ENCODE measurements around the gene PRR33.
"Not testable (repeated sequence)": the region's sequence is repeated elsewhere in the genome, so short reads cannot be mapped to it uniquely, and the experiment has no call there.

PRR33 gene

DNA sequence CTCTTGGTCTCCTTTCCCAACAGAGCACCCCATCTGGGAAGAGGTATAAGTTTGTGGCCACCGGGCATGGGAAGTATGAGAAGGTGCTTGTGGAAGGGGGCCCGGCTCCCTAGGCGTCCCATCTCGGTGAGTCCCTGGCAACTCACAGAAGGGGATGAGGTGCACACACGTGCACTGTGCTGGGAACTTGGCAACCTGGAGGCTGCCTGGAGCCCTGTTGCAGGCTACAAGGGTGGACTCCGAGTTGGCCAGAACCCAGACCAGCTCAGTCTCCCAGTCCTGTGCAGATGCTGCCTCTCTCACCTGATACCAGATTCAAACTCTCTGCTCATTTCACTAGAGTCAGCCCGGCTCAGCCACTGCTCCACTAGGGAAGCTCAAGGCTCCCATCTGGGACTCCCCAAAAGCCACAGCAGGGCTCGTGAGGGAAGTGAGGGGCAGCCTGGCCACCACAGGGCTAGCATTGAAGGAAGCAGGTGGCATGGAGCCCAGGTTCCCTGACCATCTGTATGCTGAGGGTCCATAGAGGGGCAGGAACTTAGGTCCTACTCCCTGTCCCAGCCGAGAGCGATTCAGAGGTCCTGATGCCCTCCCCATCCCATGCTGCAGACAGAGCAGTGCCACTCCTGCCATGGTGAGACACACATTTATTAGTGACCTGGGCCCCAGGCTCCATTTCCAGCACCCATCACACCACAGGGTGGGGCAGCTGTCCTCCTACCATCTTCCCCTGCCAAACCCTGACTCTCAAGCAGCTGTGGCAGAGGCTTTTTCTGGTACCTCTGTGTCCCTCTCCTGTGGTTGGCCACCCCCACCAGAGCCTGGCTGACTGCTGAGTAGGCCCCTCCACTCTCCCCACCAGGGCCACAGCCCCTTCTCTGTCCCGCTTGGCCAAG, 4.0 kb downstream of the PRR33 start:
- no peak overlapping the region for H2AFZ ChIP-seq (ENCODE audit: low read depth)
- TF ChIP-seq CTCF (conservative IDR thresholded peaks at IDR 0.05; ENCODE audit: low read depth, low read length), result no peak
- H3K4me3 ChIP-seq (IDR thresholded peaks at IDR 0.05; ENCODE audit: insufficient read depth, low read depth, low read length), result no peak overlapping the region
- peaks cover 75% of the 10 kb centered on the region; the same call in 1 of the 2 replicates for H3K27me3 ChIP-seq (ENCODE audit: insufficient read depth, low read depth)
- no peaks in the 10 kb centered on the region for H4K20me1 ChIP-seq (ENCODE audit: insufficient read depth)
- H3K4me1 ChIP-seq (ENCODE audit: low read depth, poor library complexity, severe bottlenecking), result no peaks in the 10 kb centered on the region
- H3K4me2 ChIP-seq, result no peak overlapping the region
- no peak overlapping the region for H3K9ac ChIP-seq
- no peaks in the 10 kb centered on the region for H3K36me3 ChIP-seq (ENCODE audit: insufficient read depth)
- no peaks in the 10 kb centered on the region for H3K79me2 ChIP-seq (ENCODE audit: insufficient read depth, low read depth)
- H3K27ac ChIP-seq, result no peak overlapping the region

DNA sequence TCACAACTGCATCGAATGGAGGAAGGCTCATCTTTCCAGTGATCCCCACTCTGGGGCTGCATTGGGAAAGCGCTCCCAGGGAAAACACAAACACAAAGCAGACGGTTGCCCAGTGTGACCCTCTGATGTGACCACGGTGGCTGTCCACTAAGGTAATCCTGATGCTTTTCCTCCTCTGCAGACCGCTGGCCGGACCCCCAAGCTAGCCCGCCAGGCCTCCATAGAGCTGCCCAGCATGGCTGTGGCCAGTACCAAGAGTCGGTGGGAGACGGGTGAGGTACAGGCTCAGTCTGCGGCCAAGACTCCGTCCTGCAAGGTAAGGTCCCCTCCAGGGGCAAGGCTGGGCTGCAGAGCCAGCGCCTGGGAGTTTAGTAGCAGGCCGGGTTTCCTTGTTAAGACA, 5.1 kb downstream of the PRR33 start:
- not testable (repeated sequence) for H3K4me3 ChIP-seq (IDR thresholded peaks at IDR 0.05; ENCODE audit: insufficient read depth, low read depth, low read length); H3K4me1 ChIP-seq (ENCODE audit: low read depth, poor library complexity, severe bottlenecking); H4K20me1 ChIP-seq (ENCODE audit: insufficient read depth); H2AFZ ChIP-seq (ENCODE audit: low read depth); H3K36me3 ChIP-seq (ENCODE audit: insufficient read depth); H3K4me2 ChIP-seq; H3K79me2 ChIP-seq (ENCODE audit: insufficient read depth, low read depth); H3K27ac ChIP-seq; H3K9ac ChIP-seq
- peaks cover 72% of the 10 kb centered on the region; the same call in 1 of the 2 replicates for H3K27me3 ChIP-seq (ENCODE audit: insufficient read depth, low read depth)

- H3K9ac ChIP-seq, result no peak overlapping the region
- TF ChIP-seq CTCF (conservative IDR thresholded peaks at IDR 0.05; ENCODE audit: low read depth, low read length), result no peak
- no peaks in the 10 kb centered on the region for H3K36me3 ChIP-seq (ENCODE audit: insufficient read depth)
Observed at GRCh38 chr11:1884303-1884700, 7.4 kb downstream of the PRR33 start.

GRCh38 chr11:1883346-1884302, 8.1 kb downstream of the PRR33 start:
- Histone ChIP-seq H3K27ac (no peak overlapping the region), H2AFZ (ENCODE audit: low read depth) (no peak overlapping the region), H4K20me1 (ENCODE audit: insufficient read depth) (no peaks in the 10 kb centered on the region), H3K9ac (no peak overlapping the region), H3K36me3 (ENCODE audit: insufficient read depth) (no peaks in the 10 kb centered on the region), H3K79me2 (ENCODE audit: insufficient read depth, low read depth) (no peaks in the 10 kb centered on the region), H3K4me3 (IDR thresholded peaks at IDR 0.05; ENCODE audit: insufficient read depth, low read depth, low read length) (no peak overlapping the region), H3K4me2 (no peak overlapping the region), H3K4me1 (ENCODE audit: low read depth, poor library complexity, severe bottlenecking) (no peaks in the 10 kb centered on the region), H3K27me3 (ENCODE audit: insufficient read depth, low read depth) (peaks cover 73% of the 10 kb centered on the region)
- no peak for TF ChIP-seq CTCF (conservative IDR thresholded peaks at IDR 0.05; ENCODE audit: low read depth, low read length)

More at GRCh38 chr11:1884303-1884700, 7.4 kb downstream of the PRR33 start:
- H3K27me3 ChIP-seq (ENCODE audit: insufficient read depth, low read depth), result peaks cover 73% of the 10 kb centered on the region; the same call in 1 of the 2 replicates
- no peak overlapping the region for H3K4me2 ChIP-seq
- H2AFZ ChIP-seq (ENCODE audit: low read depth), result no peak overlapping the region
- H3K4me3 ChIP-seq (IDR thresholded peaks at IDR 0.05; ENCODE audit: insufficient read depth, low read depth, low read length), result no peak overlapping the region
- H3K27ac ChIP-seq, result no peak overlapping the region
- H3K4me1 ChIP-seq (ENCODE audit: low read depth, poor library complexity, severe bottlenecking), result no peaks in the 10 kb centered on the region
- no peaks in the 10 kb centered on the region for H3K79me2 ChIP-seq (ENCODE audit: insufficient read depth, low read depth)
- H4K20me1 ChIP-seq (ENCODE audit: insufficient read depth), result no peaks in the 10 kb centered on the region
